Endothelial cell of umbilical vein (primary cell): Measurements from ENCODE around the gene NTRK2. TPM values are rescaled to one million over a fixed set of nuclear protein-coding genes. Genes with fewer than 3 reads are reported as not detected.

Experiments used
- BruUV-seq: library from RNA; stranded (reverse); fragments of 400-500 nt; replicated peaks from 2 replicates; lab custom pipeline; 2021; lab: Mats Ljungman, UMichigan
- CTCF ChIA-PET: fragments of 300-600, 350-600 bp; sonication (Branson Sonifier 250); formaldehyde crosslinking; loops from one replicate; lab custom pipeline; 2021; ENCODE audit warnings: antibody characterized with exemption, inconsistent platforms; lab: Charles Lee
- POLR2A ChIA-PET: fragments of 300-600, 350-600 bp; sonication (Branson Sonifier 250); formaldehyde crosslinking; loops from one replicate; lab custom pipeline; 2021; ENCODE audit warnings: antibody characterized with exemption, inconsistent platforms; lab: Charles Lee
- DNase-seq: peaks from one replicate; pipeline ENCODE4 v3.0.0-alpha.2; 2011; ENCODE audit warnings: low read depth, low spot score
- FAIRE-seq: peaks from 2 replicates; lab custom pipeline; 2011; peaks lifted over from hg19 to GRCh38; lab: Jason Lieb, UNC
- H2AFZ ChIP-seq: 2 replicates; pipeline ENCODE4 v1.6.0; 2012; ENCODE audit warnings: low read depth, low read length, control low read depth, inconsistent platforms
- H3K27ac ChIP-seq: 2 replicates; pipeline ENCODE4 v1.5.1; 2011; ENCODE audit warnings: low read depth, mild to moderate bottlenecking, control low read depth, low read length, moderate library complexity; ENCODE audit not compliant: insufficient read depth
- H3K27me3 ChIP-seq, 2 experiments: 2 replicates each; pipeline versions ENCODE4 v1.6.0 to v1.6.1; 2011; ENCODE audit warnings: low read length in 2 of 2, mixed read lengths in 1 of 2; ENCODE audit not compliant: control insufficient read depth in 2 of 2, insufficient read depth in 2 of 2
- H3K36me3 ChIP-seq, 2 experiments: 2 replicates in 1 of 2; 3 replicates in 1 of 2; pipeline ENCODE4 v1.5.1; 2011; ENCODE audit warnings: low read length in 2 of 2, mild to moderate bottlenecking in 1 of 2, moderate library complexity in 1 of 2; ENCODE audit not compliant: control insufficient read depth in 2 of 2, insufficient read depth in 2 of 2; ENCODE audit errors: extremely low read depth in 1 of 2
- H3K4me1 ChIP-seq: 3 replicates; pipeline ENCODE4 v1.5.1; 2011; ENCODE audit warnings: mild to moderate bottlenecking, low read length; ENCODE audit not compliant: control insufficient read depth, insufficient read depth; ENCODE audit errors: extremely low read depth
- H3K4me2 ChIP-seq: 2 replicates; pipeline ENCODE4 v1.6.1; 2011; ENCODE audit warnings: low read length, control low read depth, mixed read lengths; ENCODE audit not compliant: insufficient read depth
- H3K4me3 ChIP-seq, 3 experiments: fragments of 200-600 bp in 1 of 3; sonication (generic), shearing (Covaris generic) in 1 of 3; replicated peaks in 1 of 3; 2 replicates each; pipeline ENCODE4 v1.5.1; 2011 to 2016; ENCODE audit warnings: control low read depth in 3 of 3, low read length in 3 of 3, mild to moderate bottlenecking in 2 of 3, inconsistent platforms in 1 of 3, low read depth in 1 of 3, moderate library complexity in 1 of 3; ENCODE audit not compliant: insufficient read depth in 1 of 3
- H3K79me2 ChIP-seq: 2 replicates; pipeline ENCODE4 v1.6.0; 2012; ENCODE audit warnings: low read length, inconsistent platforms; ENCODE audit not compliant: control insufficient read depth, insufficient read depth
- H3K9ac ChIP-seq: replicated peaks from 2 replicates; pipeline ENCODE3; 2011; ENCODE audit warnings: low read length, control low read depth; ENCODE audit not compliant: insufficient read depth; ENCODE audit errors: extremely low read depth
- H3K9me1 ChIP-seq: replicated peaks from 3 replicates; pipeline ENCODE4 v1.6.0; 2011; ENCODE audit warnings: mild to moderate bottlenecking, low read length; ENCODE audit not compliant: control insufficient read depth, insufficient read depth; ENCODE audit errors: extremely low read depth
- H3K9me3 ChIP-seq: replicated peaks from 2 replicates; pipeline ENCODE4 v1.5.1; 2012; ENCODE audit warnings: low read length, inconsistent platforms; ENCODE audit not compliant: control insufficient read depth, insufficient read depth
- H4K20me1 ChIP-seq: replicated peaks from 2 replicates; pipeline ENCODE3; 2011; ENCODE audit warnings: mild to moderate bottlenecking, low read length; ENCODE audit not compliant: control insufficient read depth, insufficient read depth; ENCODE audit errors: extremely low read depth
- CTCF ChIP-seq, 2 donors: IDR thresholded peaks; 1 replicate in 1 of 2; 2 replicates in 1 of 2; pipeline ENCODE4 v1.5.1; 2011; ENCODE audit warnings: low read length in 2 of 2, mild to moderate bottlenecking in 2 of 2, moderate library complexity in 2 of 2, control low read depth in 1 of 2, inconsistent platforms in 1 of 2, low read depth in 1 of 2; ENCODE audit not compliant: insufficient read depth in 1 of 2; ENCODE audit errors: extremely low read depth in 1 of 2
- EZH2 ChIP-seq: IDR thresholded peaks from 2 replicates; pipeline ENCODE4 v1.6.1; 2012; ENCODE audit warnings: borderline replicate concordance, low read depth, mild to moderate bottlenecking, moderate library complexity, low read length, inconsistent platforms; ENCODE audit not compliant: severe bottlenecking
- FOS ChIP-seq: IDR thresholded peaks from 2 replicates; pipeline ENCODE4 v1.6.1; 2011; ENCODE audit warnings: mild to moderate bottlenecking, low read length, moderate library complexity, borderline replicate concordance; ENCODE audit not compliant: insufficient read depth
- GATA2 ChIP-seq: IDR thresholded peaks from 2 replicates; pipeline ENCODE4 v1.7.0; 2011; ENCODE audit warnings: low read depth, mild to moderate bottlenecking, moderate library complexity, mixed read lengths, low read length; ENCODE audit not compliant: insufficient read length, insufficient read depth
- JUN ChIP-seq: IDR thresholded peaks from 2 replicates; pipeline ENCODE4 v1.6.1; 2011; ENCODE audit warnings: borderline replicate concordance, low read depth; ENCODE audit not compliant: insufficient read length, insufficient read depth
- MAX ChIP-seq: IDR thresholded peaks from 2 replicates; pipeline ENCODE4 v1.6.1; 2011; ENCODE audit not compliant: insufficient read depth, insufficient read length
- MYC ChIP-seq: IDR thresholded peaks from one replicate; pipeline ENCODE4 v1.6.1; 2011; ENCODE audit warnings: mild to moderate bottlenecking, low read depth, low read length
- POLR2A ChIP-seq: IDR thresholded peaks from 2 replicates; pipeline ENCODE4 v1.6.1; 2012; ENCODE audit warnings: low read depth, mild to moderate bottlenecking, control low read depth, low read length
- POLR2AphosphoS5 ChIP-seq: IDR thresholded peaks from 2 replicates; pipeline ENCODE4 v1.6.1; 2012; ENCODE audit warnings: low read depth, mild to moderate bottlenecking, control low read depth, low read length, moderate library complexity; ENCODE audit not compliant: insufficient read depth
- dilution Hi-C: fragments of 300-500 bp; cut with MboI; formaldehyde crosslinking; loops from one replicate; pipeline ENCODE4 v1.15.0; 2019; ENCODE audit warnings: low sequenced_read_pairs; ENCODE audit not compliant: extremely low pct_ligation_motif_present
- intact Hi-C: fragments of 100-400 bp; cut with micrococcal nuclease; formaldehyde crosslinking; loops from one replicate; pipeline ENCODE4 v1.10.0; 2022
- polyA plus RNA-seq, 4 experiments: library from polyadenylated mRNA; depleted of rRNA in 3 of 4; stranded (reverse) in 3 of 4; unstranded in 1 of 4; fragments of >200 nt; gene quantifications; 2 replicates each; pipeline versions ENCODE4 v1.2.1 to v1.2.3, GENCODE V29; 2011 to 2012; ENCODE audit warnings: missing spikeins in 1 of 4
- total RNA-seq: library from RNA; stranded (reverse); gene quantifications from 2 replicates; pipeline ENCODE4 v1.2.3, GENCODE V29; 2021

NTRK2 gene
- total and polyA plus RNA-seq, 2 donors (not counting 3 experiments of a cell fraction or from before 2014, with no cell fraction given) = 0.01 to 0.13 TPM

GRCh38 chr9:84711936-84712335 lies 42.4 kb downstream of the NTRK2 start:
- CTCF ChIA-PET = interaction anchor here (1.2 kb wide), 1 partner anchor 14 kb away, joined by 6 read pairs; no protein-coding TSS in a partner anchor
- Histone ChIP-seq H3K4me3 (no peak overlapping the region), H3K4me2 (no peak overlapping the region), H3K79me2 (no peaks in the 10 kb centered on the region), H3K9me3 (no peaks in the 10 kb centered on the region), H4K20me1 (no peaks in the 10 kb centered on the region), H3K9ac (no peak overlapping the region), H3K4me1 (peaks cover 10% of the 10 kb centered on the region), H3K36me3 (no peaks in the 10 kb centered on the region), H3K27ac (no peak overlapping the region), H2AFZ (no peak overlapping the region), H3K9me1 (no peaks in the 10 kb centered on the region), H3K27me3 (no peaks in the 10 kb centered on the region)
- POLR2A ChIA-PET = no interaction called here
- intact Hi-C loops (no loop called here), dilution Hi-C loops (no loop called here)
- TF ChIP-seq MAX (no peak), CTCF (IDR thresholded peaks at IDR 0.05; ENCODE audit: extremely low read depth in 1 of 2, insufficient read depth in 1 of 2, low read depth in 1 of 2, low read length in 2 of 2) (no peak), POLR2A (no peak), MYC (no peak), FOS (no peak), GATA2 (no peak), EZH2 (no peak), JUN (no peak), POLR2AphosphoS5 (no peak)
- BruUV-seq = no TSS peak
- FAIRE-seq = no peak
- DNase-seq = no peak
